Right cardiac atrium (tissue), 5 donors: ENCODE data around the gene B4GALT5. TPM values are rescaled to one million over a fixed set of nuclear protein-coding genes. Genes with fewer than 3 reads are reported as not detected.

ENCODE experiments used
- ATAC-seq, 2 donors: fragments of 200-7000 bp; cut with Tn5 transposase; one replicate each; pipeline versions ENCODE4 v1.8.0 to v1.9.1; 2020; ENCODE audit warnings: moderate library complexity in 2 of 2, mild to moderate bottlenecking in 1 of 2
- DNase-seq, 3 donors: peaks; one replicate each; pipeline ENCODE4 v3.0.0-alpha.2; 2020
- H3K27ac ChIP-seq: one replicate; pipeline ENCODE4 v1.5.1; 2013; ENCODE audit warnings: mild to moderate bottlenecking, low read length, control low read depth, moderate library complexity
- H3K27me3 ChIP-seq: one replicate; pipeline ENCODE4 v1.6.1; 2013; ENCODE audit not compliant: control insufficient read depth, insufficient read depth
- H3K4me1 ChIP-seq: one replicate; pipeline ENCODE4 v1.6.1; 2013; ENCODE audit warnings: low read length; ENCODE audit not compliant: control insufficient read depth, insufficient read depth
- H3K4me3 ChIP-seq: one replicate; pipeline ENCODE4 v1.5.1; 2013; ENCODE audit warnings: low read length, control low read depth
- H3K9me3 ChIP-seq: one replicate; pipeline ENCODE4 v1.6.1; 2013; ENCODE audit warnings: low read length; ENCODE audit not compliant: control insufficient read depth
- WGBS: extraction: QIAGEN DNeasy Blood & Tissue Kit; methylation state at CpG from one replicate; pipeline ENCODE4 v1.1.7; 2013; 5-methylcytosine and 5-hydroxymethylcytosine counted together
- intact Hi-C, 4 donors: fragments of 100-400 bp; cut with DNase I; formaldehyde crosslinking; loops; one replicate each; pipeline versions ENCODE4 v1.11.0 to v1.14.0; 2022 to 2023
- polyA plus RNA-seq: library from polyadenylated mRNA; stranded (reverse); fragments of 200-250 nt; gene quantifications from one replicate; pipeline ENCODE4 v1.2.3, GENCODE V29; 2013
- total RNA-seq, 4 donors: library from RNA; stranded (reverse); fragmentation: NEBNext Ultra II Directional; extraction: Animal tissue kit (Norgen Biotek cat#: 25700); gene quantifications; one replicate each; pipeline ENCODE4 v1.2.1, GENCODE V29; 2021
- donor health status: healthy with polysubstance abuse.
- donor health status: DM: no; HTN: yes; CAD: no.
- donor health status: DM: no; HTN: no; CAD: no.
- donor health status: DM: no; HTN: yes; CAD: no; lungs with severe emphysema.
- donor health status: DM: yes; HTN: yes; CAD: no.

The B4GALT5 gene
- total and polyA plus RNA-seq, 5 donors: 13.8 to 33.6 (median 23.2) TPM

- Histone ChIP-seq H3K27ac (no peak overlapping the region), H3K4me1 (no peaks in the 10 kb centered on the region)
Observed at GRCh38 chr20:49649672-49650071, 64.0 kb downstream of the B4GALT5 start.

GRCh38 chr20:49647550-49647949 lies 66.1 kb downstream of the B4GALT5 start:
- Histone ChIP-seq H3K9me3 (no peaks in the 10 kb centered on the region), H3K27me3 (no peaks in the 10 kb centered on the region), H3K27ac (no peak overlapping the region), H3K4me1 (no peaks in the 10 kb centered on the region), H3K4me3 (no peak overlapping the region)
- 94% methylated on average over 6 of the region's 6 CpGs for WGBS
- intact Hi-C loops: no loop called here
- DNase-seq (no peak), ATAC-seq (no peak)

More at GRCh38 chr20:49649672-49650071, 64.0 kb downstream of the B4GALT5 start:
- WGBS: 80% methylated on average over 3 of the region's 3 CpGs
- no peak for DNase-seq
- Histone ChIP-seq H3K9me3 (no peaks in the 10 kb centered on the region), H3K27me3 (no peaks in the 10 kb centered on the region), H3K4me3 (no peak overlapping the region)
- no peak for ATAC-seq
- intact Hi-C loops: no loop called here

- H3K4me3 ChIP-seq: no peak overlapping the region
- no peak overlapping the region for H3K27ac ChIP-seq
- intact Hi-C loops: no loop called here
- no peaks in the 10 kb centered on the region for H3K27me3 ChIP-seq
- 85% methylated on average over 2 of the region's 2 CpGs for WGBS
- no peak for ATAC-seq
- DNase-seq: no peak
- no peaks in the 10 kb centered on the region for H3K9me3 ChIP-seq
- no peaks in the 10 kb centered on the region for H3K4me1 ChIP-seq
Observed at GRCh38 chr20:49646528-49646927, 67.2 kb downstream of the B4GALT5 start.

GRCh38 chr20:49646126-49646525 lies 67.6 kb downstream of the B4GALT5 start:
- DNase-seq: no peak
- Histone ChIP-seq H3K4me3 (no peak overlapping the region), H3K27me3 (no peaks in the 10 kb centered on the region), H3K9me3 (no peaks in the 10 kb centered on the region), H3K27ac (no peak overlapping the region), H3K4me1 (no peaks in the 10 kb centered on the region)
- intact Hi-C loops: no loop called here
- no peak for ATAC-seq
- WGBS: 94% methylated on average over 3 of the region's 3 CpGs

- no peak overlapping the region for H3K27ac ChIP-seq
- no peaks in the 10 kb centered on the region for H3K4me1 ChIP-seq
- H3K9me3 ChIP-seq: no peaks in the 10 kb centered on the region
- no peak for DNase-seq
- no peak overlapping the region for H3K4me3 ChIP-seq
- H3K27me3 ChIP-seq: no peaks in the 10 kb centered on the region
- 92% methylated on average over 5 of the region's 5 CpGs for WGBS
- no peak for ATAC-seq
- intact Hi-C loops: no loop called here
Observed at GRCh38 chr20:49644980-49645565, 68.6 kb downstream of the B4GALT5 start.

- DNase-seq: no peak
- H3K4me3 ChIP-seq: no peak overlapping the region
- no peak for ATAC-seq
- no peaks in the 10 kb centered on the region for H3K9me3 ChIP-seq
- H3K27ac ChIP-seq: no peak overlapping the region
- intact Hi-C loops: no loop called here
- no peaks in the 10 kb centered on the region for H3K27me3 ChIP-seq
- no peaks in the 10 kb centered on the region for H3K4me1 ChIP-seq
- WGBS: 72% methylated on average over 4 of the region's 4 CpGs
Observed at GRCh38 chr20:49642816-49643215, 70.9 kb downstream of the B4GALT5 start.

- 82% methylated on average over 10 of the region's 10 CpGs for WGBS
- intact Hi-C loops: no loop called here
- DNase-seq (no peak), ATAC-seq (no peak)
- no peaks in the 10 kb centered on the region for H3K27me3 ChIP-seq
- H3K4me1 ChIP-seq: no peaks in the 10 kb centered on the region
- no peaks in the 10 kb centered on the region for H3K9me3 ChIP-seq
- H3K4me3 ChIP-seq: no peak overlapping the region
- no peak overlapping the region for H3K27ac ChIP-seq
Observed at GRCh38 chr20:49641683-49642656, 71.7 kb downstream of the B4GALT5 start.

- no peak overlapping the region for H3K27ac ChIP-seq
- DNase-seq (no peak), ATAC-seq (peak in 1 of 2 donors; percentile 42)
- whole genome bisulfite sequencing: 57% methylated on average over 8 of the region's 8 CpGs
- H3K4me1 ChIP-seq: peaks cover 2% of the 10 kb centered on the region
- H3K27me3 ChIP-seq: no peaks in the 10 kb centered on the region
- no peak overlapping the region for H3K4me3 ChIP-seq
- intact Hi-C loops: loop anchor here in 1 of 4 donors (10.0 kb wide), 1 partner anchor 188 kb away; no protein-coding TSS in a partner anchor
- no peaks in the 10 kb centered on the region for H3K9me3 ChIP-seq
Observed at GRCh38 chr20:49637046-49637637, 76.5 kb downstream of the B4GALT5 start.

GRCh38 chr20:49636447-49636846 lies 77.2 kb downstream of the B4GALT5 start:
- DNase-seq (peak; percentile 37 to 81 (median 81)), ATAC-seq (peak; percentile 60 to 72)
- peaks cover 2% of the 10 kb centered on the region for H3K4me1 ChIP-seq
- 73% methylated on average over 5 of the region's 5 CpGs for WGBS
- H3K27me3 ChIP-seq: no peaks in the 10 kb centered on the region
- no peak overlapping the region for H3K27ac ChIP-seq
- no peak overlapping the region for H3K4me3 ChIP-seq
- no peaks in the 10 kb centered on the region for H3K9me3 ChIP-seq
- intact Hi-C loops: loop anchor here in 1 of 4 donors (10.0 kb wide), 1 partner anchor 188 kb away; no protein-coding TSS in a partner anchor

- ATAC-seq (no peak), DNase-seq (no peak)
- Histone ChIP-seq H3K4me1 (peaks cover 2% of the 10 kb centered on the region), H3K9me3 (no peaks in the 10 kb centered on the region), H3K27ac (peak overlapping the region; percentile 25), H3K27me3 (no peaks in the 10 kb centered on the region), H3K4me3 (no peak overlapping the region)
- intact Hi-C loops: loop anchor here in 1 of 4 donors (10.0 kb wide), 1 partner anchor 189 kb away; no protein-coding TSS in a partner anchor
- WGBS: 66% methylated on average over 12 of the region's 12 CpGs
Observed at GRCh38 chr20:49635866-49636265, 77.8 kb downstream of the B4GALT5 start.

- Histone ChIP-seq H3K27ac (no peak overlapping the region), H3K4me3 (no peak overlapping the region), H3K4me1 (peaks cover 2% of the 10 kb centered on the region), H3K9me3 (no peaks in the 10 kb centered on the region), H3K27me3 (no peaks in the 10 kb centered on the region)
- DNase-seq: peak in 1 of 3 donors; percentile 68
- intact Hi-C loops: loop anchor here in 1 of 4 donors (10.0 kb wide), 1 partner anchor 190 kb away; no protein-coding TSS in a partner anchor
- 52% methylated on average over 16 of the region's 16 CpGs for WGBS
- peak in 1 of 2 donors; percentile 18 for ATAC-seq
Observed at GRCh38 chr20:49635166-49635565, 78.5 kb downstream of the B4GALT5 start.
